OCI-LY1 (cell line): ENCODE results near the gene SH3RF3.

ENCODE experiments used
- EZH2 ChIP-seq: fragments of 200-600 bp; sonication (generic), shearing (Covaris generic); IDR thresholded peaks from 2 replicates; pipeline ENCODE4 v1.8.0; 2017; ENCODE audit warnings: borderline replicate concordance, mixed run types, mild to moderate bottlenecking, antibody characterized with exemption, low read length, moderate library complexity, mixed read lengths
- TF ChIP-seq, protein P1 (sequence below): fragments of 200-600 bp; sonication (generic), shearing (Covaris generic); IDR thresholded peaks from 2 replicates; pipeline ENCODE4 v1.5.1; 2017; ENCODE audit warnings: mild to moderate bottlenecking, antibody characterized with exemption, low read length, moderate library complexity, mixed read lengths

GRCh38 chr2:109129921-109130722 lies 1.1 kb downstream of the SH3RF3 start:
- no peak for TF ChIP-seq EZH2
- TF ChIP-seq, protein P1, sequence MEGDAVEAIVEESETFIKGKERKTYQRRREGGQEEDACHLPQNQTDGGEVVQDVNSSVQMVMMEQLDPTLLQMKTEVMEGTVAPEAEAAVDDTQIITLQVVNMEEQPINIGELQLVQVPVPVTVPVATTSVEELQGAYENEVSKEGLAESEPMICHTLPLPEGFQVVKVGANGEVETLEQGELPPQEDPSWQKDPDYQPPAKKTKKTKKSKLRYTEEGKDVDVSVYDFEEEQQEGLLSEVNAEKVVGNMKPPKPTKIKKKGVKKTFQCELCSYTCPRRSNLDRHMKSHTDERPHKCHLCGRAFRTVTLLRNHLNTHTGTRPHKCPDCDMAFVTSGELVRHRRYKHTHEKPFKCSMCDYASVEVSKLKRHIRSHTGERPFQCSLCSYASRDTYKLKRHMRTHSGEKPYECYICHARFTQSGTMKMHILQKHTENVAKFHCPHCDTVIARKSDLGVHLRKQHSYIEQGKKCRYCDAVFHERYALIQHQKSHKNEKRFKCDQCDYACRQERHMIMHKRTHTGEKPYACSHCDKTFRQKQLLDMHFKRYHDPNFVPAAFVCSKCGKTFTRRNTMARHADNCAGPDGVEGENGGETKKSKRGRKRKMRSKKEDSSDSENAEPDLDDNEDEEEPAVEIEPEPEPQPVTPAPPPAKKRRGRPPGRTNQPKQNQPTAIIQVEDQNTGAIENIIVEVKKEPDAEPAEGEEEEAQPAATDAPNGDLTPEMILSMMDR = no peak
